HG02623 (cell line): Measurements from ENCODE around the gene ZNF581.
A peak's percentile ranks its signal among the peaks of the same experiment; 100 is the strongest.

Experiments used
- ATAC-seq: cut with Tn5 transposase; IDR thresholded peaks from one replicate; pipeline ENCODE4 v1.9.1; 2021; ENCODE audit warnings: moderate library complexity; ENCODE audit not compliant: unreplicated experiment

The ZNF581 gene

DNA sequence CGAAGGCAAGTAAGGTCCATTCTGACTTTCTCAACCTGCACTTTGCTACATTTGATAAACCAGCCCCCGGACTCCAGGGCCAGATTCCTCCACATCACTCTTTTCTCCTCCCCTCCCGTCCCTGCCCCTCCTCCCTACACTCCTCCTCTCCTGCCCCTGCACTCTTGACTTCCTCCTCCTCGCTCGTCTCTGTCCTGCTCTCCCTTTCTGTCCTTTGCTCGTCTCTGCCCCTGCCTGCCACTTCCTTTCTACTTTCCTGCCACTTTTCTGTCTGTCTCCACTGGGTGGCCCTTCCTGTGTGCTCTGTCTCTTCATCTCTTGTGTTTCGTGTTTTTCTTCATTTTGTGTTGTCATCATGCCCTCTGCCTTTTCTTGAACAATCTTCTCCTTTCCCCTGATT is 18.4 kb downstream of the ZNF581 start:
- no peak for ATAC-seq

- no peak for ATAC-seq
Measured at GRCh38 chr19:55663846-55664536, 20.5 kb downstream of the ZNF581 start.

DNA sequence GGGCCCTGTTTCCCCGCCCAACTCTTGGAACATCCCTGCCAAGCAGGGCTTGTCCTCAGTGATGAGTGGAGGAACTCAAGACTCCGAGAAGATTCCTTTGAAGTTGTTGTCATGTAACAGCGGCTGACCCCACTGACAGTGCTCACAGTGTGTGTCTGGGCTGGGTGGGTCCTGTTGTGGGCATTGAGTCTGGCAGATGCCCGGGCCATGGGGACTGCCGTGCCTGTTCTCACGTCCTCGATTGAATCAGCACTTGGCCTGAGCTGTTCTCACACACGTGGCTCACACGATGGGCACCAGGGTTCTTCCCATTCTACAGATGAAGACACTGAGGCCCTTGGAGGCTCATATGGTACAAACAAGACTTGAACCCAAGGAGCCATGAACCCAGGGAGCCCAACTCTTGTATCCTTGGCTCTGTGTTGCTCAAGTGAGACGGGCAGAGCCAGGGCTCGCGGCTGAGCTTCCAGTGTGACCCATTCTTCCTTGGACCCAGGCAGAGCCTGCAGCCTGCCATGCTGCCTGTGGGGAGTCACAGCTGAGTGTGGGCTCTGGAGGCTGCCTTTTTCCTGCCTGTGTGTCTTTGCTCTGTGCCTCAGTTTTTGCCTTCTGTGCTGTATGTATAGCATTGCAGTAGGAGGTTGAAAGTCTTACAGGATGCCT is 23.0 kb downstream of the ZNF581 start:
- ATAC-seq, result no peak

GRCh38 chr19:55667006-55667381 is 23.5 kb downstream of the ZNF581 start:
- ATAC-seq, result no peak

DNA sequence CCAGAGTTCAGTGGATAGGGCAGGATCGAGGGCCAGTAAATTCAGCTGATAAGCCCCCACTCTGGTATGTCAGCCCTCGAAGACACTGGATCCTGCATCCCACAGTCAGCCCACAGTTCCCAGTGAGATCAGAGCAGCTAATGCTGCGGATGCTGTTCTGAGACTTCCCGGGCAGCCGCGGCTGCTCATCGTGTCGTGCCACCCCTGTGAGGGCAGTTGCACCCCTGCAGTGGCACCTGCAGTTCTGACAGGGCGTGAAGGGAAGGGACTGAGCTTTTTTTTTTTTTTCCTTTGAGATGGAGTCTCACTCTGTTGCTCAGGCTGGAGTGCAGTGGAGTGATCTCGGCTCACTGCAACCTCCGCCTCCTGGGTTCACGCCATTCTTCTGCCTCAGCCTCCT is 24.1 kb downstream of the ZNF581 start:
- no peak for ATAC-seq

DNA sequence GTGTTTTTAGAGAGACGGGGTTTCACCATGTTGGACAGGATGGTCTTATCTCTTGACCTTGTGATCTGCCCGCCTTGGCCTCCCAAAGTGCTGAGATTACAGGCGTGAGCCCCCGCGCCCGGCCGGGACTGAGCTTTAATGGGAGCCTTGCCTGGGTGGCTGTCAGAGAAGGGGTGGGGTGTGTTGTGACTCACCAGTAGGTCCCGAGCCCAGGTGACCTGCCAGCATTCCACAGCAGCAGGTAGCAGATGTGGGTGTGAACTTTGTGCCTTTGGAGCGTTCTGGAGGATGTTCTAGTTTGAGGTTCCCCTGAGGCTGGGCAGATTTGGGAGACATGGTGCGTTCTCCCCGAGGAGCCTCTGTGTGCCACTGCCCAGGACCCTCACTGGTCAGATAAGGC is 24.5 kb downstream of the ZNF581 start:
- ATAC-seq, result no peak

- ATAC-seq, result no peak
Measured at GRCh38 chr19:55668603-55669348, 25.3 kb downstream of the ZNF581 start.

DNA sequence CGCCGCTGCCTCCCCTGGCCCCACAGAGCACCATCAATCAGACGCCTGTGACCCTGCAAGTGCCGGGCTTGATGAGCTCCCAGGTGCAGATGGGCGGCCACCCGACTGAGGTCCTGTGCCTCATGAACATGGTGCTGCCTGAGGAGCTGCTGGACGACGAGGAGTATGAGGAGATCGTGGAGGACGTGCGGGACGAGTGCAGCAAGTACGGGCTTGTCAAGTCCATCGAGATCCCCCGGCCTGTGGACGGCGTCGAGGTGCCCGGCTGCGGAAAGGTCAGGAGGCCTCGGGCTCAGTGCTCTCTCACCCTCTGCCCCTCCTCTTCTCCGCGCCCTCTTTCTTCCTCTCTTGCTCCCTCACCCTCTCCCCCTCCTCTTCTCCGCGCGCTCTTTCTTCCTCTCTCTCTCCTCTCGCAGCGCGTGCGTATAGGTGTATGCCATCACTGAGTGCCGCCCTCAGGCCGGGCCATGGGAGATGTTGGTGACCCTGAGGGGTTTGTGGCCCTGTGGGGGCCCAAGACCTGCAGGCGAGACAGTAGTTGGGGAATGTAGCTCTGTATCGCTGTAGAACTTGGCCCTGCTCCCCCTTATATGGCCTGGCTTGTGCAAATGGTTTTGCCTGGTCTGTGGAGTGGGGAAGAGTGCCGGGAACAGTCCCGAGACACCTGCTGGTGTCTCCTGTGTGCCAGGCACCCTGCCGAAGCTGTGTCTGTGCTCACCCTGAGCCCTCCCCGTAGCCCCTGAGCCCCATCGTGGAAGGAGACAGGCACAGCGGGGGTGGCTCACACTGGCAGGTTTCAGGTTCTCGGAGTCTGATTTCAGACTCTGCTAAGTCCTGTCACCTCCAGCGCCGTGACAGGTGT is 26.2 kb downstream of the ZNF581 start:
- ATAC-seq, result no peak

GRCh38 chr19:55670280-55671053 is 27.0 kb downstream of the ZNF581 start:
- no peak for ATAC-seq

DNA sequence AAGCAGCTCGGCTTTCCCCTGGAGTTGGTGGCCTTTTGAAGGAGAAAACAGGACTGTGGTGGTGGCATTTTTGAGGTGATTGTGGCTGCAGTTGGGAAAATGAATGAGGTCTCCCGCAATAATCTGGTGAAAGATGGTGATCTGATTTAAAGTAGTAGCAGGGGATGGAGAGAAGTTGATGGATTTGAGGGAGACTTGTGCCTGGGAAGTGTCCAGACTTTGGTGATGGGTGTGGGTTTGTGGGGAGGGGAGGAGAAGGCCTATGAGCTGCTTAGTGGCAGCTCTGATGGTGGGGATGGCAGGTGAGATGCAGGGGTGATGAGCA is 27.6 kb downstream of the ZNF581 start:
- no peak for ATAC-seq

DNA sequence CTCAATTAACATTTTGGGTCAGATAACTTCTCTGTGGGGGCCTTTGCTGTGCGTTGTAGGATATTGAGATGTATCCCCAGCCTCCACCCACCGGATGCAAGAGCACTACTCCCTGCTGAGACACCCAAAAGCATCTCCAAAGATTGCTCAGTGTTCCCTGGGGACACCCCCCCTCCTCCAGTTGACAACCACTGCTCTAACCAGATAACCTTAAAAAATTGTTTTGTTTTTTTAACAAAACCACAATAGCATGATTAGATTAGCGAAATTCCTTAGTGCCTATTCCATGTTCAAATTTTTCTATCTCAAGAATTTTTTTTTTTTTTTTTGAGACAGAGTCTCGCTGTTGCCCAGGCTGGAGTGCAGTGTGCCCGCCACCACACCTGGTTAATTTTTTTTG is 29.0 kb downstream of the ZNF581 start:
- no peak for ATAC-seq

DNA sequence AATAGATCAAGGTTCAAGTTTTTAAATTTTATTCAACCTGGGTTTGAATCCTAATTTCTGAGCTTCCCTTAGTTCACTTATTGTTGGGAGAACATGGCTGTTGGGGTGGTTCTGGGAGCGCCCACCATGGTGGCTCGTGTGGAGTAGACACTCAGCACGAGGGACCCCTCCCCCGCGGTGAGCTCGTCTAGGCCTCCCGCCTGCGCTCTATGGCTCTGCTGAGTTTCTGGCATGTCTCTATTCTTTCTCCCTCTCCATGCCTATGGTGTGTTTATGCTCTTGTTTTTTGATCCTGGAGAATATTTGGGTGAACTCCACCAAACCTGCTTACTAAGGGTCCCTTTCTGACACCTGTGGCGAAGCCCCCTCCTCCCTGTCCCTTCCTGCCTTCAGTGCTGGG is 30.0 kb downstream of the ZNF581 start:
- ATAC-seq, result no peak

DNA sequence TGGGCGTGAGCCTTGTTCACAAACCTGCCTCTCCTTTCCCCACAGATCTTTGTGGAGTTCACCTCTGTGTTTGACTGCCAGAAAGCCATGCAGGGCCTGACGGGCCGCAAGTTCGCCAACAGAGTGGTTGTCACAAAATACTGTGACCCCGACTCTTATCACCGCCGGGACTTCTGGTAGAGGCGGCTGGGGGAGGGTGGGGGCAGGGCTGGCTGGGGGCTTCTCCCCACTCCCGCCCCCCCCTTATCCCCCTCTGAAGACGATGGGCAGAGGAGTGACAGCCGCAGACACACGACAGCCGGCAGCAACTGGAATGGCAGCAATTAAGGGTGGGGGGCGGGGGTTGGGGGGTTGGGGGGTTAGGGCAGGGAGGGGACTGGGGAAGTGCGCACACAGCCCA is 30.4 kb downstream of the ZNF581 start:
- ATAC-seq, result no peak

GRCh38 chr19:55674459-55674840 is 31.0 kb downstream of the ZNF581 start:
- no peak for ATAC-seq

GRCh38 chr19:55674841-55675660 is 31.6 kb downstream of the ZNF581 start, which contains the start of gene EPN1:
Gene EPN1 (plus strand): TSS chr19:55675226. CDS start chr19:55678628, 3,402 bp downstream.
- ATAC-seq, result peak; percentile 66

- no peak for ATAC-seq
Measured at GRCh38 chr19:55675661-55676354, 32.4 kb downstream of the ZNF581 start.

- no peak for ATAC-seq
Measured at GRCh38 chr19:55676383-55676782, 32.9 kb downstream of the ZNF581 start.

GRCh38 chr19:55676889-55677505 is 33.5 kb downstream of the ZNF581 start:
- ATAC-seq, result no peak
